H1 (cell line): ENCODE data around the gene NANP. TPM values are rescaled to one million over a fixed set of nuclear protein-coding genes. Genes with fewer than 3 reads are reported as not detected.
A peak's percentile ranks its signal among the peaks of the same experiment; 100 is the strongest.

Source experiments
- CHD2 ChIP-seq: IDR thresholded peaks from 2 replicates; pipeline ENCODE4 v1.6.1; 2012; ENCODE audit warnings: low read length, improper control_type of control experiment
- CTBP2 ChIP-seq: IDR thresholded peaks from 2 replicates; pipeline ENCODE4 v1.7.0; 2011; ENCODE audit warnings: borderline replicate concordance, mild to moderate bottlenecking, moderate library complexity, mixed read lengths, low read length; ENCODE audit not compliant: insufficient read depth, insufficient read length
- PHF8 ChIP-seq: fragments of 200-600 bp; sonication (generic); conservative IDR thresholded peaks from 2 replicates; pipeline ENCODE4 v1.7.1; 2012; ENCODE audit warnings: low read depth, mild to moderate bottlenecking, inconsistent platforms, low read length, moderate library complexity
- POU5F1 ChIP-seq: IDR thresholded peaks from 2 replicates; pipeline ENCODE4 v1.6.1; 2011; ENCODE audit warnings: low read depth, mild to moderate bottlenecking, low read length, moderate library complexity
- RBBP5 ChIP-seq: IDR thresholded peaks from 2 replicates; pipeline ENCODE4 v1.7.1; 2012; ENCODE audit warnings: low read depth, mild to moderate bottlenecking, inconsistent platforms, low read length, moderate library complexity, borderline replicate concordance
- SIN3A ChIP-seq, 2 experiments: IDR thresholded peaks in 1 of 2; conservative IDR thresholded peaks in 1 of 2; 2 replicates each; pipeline ENCODE4 v1.6.1; 2011 to 2012; ENCODE audit warnings: low read length in 2 of 2, improper control_type of control experiment in 1 of 2, low read depth in 1 of 2, mild to moderate bottlenecking in 1 of 2
- SUZ12 ChIP-seq: fragments of 200-600 bp; sonication (generic); IDR thresholded peaks from 2 replicates; pipeline ENCODE4 v1.6.1; 2012; ENCODE audit warnings: mild to moderate bottlenecking, inconsistent platforms, low read length, moderate library complexity, mixed read lengths
- USF2 ChIP-seq: IDR thresholded peaks from 2 replicates; pipeline ENCODE4 v1.6.1; 2011; ENCODE audit warnings: low read length, improper control_type of control experiment
- polyA plus RNA-seq, 7 experiments: library from polyadenylated mRNA; depleted of rRNA in 3 of 7; stranded (reverse) in 5 of 7; unstranded in 2 of 7; fragments of >200 nt in 5 of 7; fragments of 200-250 nt in 2 of 7; gene quantifications; 1 replicate in 5 of 7; 2 replicates in 1 of 7; 4 replicates in 1 of 7; pipeline versions ENCODE4 v1.2.1 to v1.2.3, GENCODE V29; 2011 to 2013; ENCODE audit warnings: missing spikeins in 2 of 7, mixed read lengths in 2 of 7
- total RNA-seq: library from RNA; stranded (reverse); fragmentation: NEBNext Ultra II Directional; extraction: Animal tissue kit (Norgen Biotek cat#: 25700); gene quantifications from 2 replicates; pipeline ENCODE4 v1.2.1, GENCODE V29; 2021
- TF ChIP-seq, protein P1 (sequence below): fragments of 300-600 bp; sonication (generic); IDR thresholded peaks from 2 replicates; pipeline ENCODE4 v1.7.1; 2012; ENCODE audit warnings: low read length, moderate library complexity, mild to moderate bottlenecking, inconsistent platforms; ENCODE audit not compliant: insufficient replicate concordance

Gene NANP
- total and polyA plus RNA-seq, 2 of the 8 experiments (the other 6 are each of a cell fraction or from before 2014, with no cell fraction given) = 3.8 to 6.2 TPM

GRCh38 chr20:25623225-25623735, 534 bp downstream of the NANP start (continued):
- TF ChIP-seq SIN3A (conservative IDR thresholded peaks at IDR 0.05 in 1 of 2, IDR thresholded peaks at IDR 0.05 in 1 of 2; ENCODE audit: low read depth in 1 of 2, low read length in 2 of 2) = no peak
- TF ChIP-seq POU5F1 = no peak
- no peak for TF ChIP-seq RBBP5
- no peak for TF ChIP-seq USF2
- TF ChIP-seq, protein P1, sequence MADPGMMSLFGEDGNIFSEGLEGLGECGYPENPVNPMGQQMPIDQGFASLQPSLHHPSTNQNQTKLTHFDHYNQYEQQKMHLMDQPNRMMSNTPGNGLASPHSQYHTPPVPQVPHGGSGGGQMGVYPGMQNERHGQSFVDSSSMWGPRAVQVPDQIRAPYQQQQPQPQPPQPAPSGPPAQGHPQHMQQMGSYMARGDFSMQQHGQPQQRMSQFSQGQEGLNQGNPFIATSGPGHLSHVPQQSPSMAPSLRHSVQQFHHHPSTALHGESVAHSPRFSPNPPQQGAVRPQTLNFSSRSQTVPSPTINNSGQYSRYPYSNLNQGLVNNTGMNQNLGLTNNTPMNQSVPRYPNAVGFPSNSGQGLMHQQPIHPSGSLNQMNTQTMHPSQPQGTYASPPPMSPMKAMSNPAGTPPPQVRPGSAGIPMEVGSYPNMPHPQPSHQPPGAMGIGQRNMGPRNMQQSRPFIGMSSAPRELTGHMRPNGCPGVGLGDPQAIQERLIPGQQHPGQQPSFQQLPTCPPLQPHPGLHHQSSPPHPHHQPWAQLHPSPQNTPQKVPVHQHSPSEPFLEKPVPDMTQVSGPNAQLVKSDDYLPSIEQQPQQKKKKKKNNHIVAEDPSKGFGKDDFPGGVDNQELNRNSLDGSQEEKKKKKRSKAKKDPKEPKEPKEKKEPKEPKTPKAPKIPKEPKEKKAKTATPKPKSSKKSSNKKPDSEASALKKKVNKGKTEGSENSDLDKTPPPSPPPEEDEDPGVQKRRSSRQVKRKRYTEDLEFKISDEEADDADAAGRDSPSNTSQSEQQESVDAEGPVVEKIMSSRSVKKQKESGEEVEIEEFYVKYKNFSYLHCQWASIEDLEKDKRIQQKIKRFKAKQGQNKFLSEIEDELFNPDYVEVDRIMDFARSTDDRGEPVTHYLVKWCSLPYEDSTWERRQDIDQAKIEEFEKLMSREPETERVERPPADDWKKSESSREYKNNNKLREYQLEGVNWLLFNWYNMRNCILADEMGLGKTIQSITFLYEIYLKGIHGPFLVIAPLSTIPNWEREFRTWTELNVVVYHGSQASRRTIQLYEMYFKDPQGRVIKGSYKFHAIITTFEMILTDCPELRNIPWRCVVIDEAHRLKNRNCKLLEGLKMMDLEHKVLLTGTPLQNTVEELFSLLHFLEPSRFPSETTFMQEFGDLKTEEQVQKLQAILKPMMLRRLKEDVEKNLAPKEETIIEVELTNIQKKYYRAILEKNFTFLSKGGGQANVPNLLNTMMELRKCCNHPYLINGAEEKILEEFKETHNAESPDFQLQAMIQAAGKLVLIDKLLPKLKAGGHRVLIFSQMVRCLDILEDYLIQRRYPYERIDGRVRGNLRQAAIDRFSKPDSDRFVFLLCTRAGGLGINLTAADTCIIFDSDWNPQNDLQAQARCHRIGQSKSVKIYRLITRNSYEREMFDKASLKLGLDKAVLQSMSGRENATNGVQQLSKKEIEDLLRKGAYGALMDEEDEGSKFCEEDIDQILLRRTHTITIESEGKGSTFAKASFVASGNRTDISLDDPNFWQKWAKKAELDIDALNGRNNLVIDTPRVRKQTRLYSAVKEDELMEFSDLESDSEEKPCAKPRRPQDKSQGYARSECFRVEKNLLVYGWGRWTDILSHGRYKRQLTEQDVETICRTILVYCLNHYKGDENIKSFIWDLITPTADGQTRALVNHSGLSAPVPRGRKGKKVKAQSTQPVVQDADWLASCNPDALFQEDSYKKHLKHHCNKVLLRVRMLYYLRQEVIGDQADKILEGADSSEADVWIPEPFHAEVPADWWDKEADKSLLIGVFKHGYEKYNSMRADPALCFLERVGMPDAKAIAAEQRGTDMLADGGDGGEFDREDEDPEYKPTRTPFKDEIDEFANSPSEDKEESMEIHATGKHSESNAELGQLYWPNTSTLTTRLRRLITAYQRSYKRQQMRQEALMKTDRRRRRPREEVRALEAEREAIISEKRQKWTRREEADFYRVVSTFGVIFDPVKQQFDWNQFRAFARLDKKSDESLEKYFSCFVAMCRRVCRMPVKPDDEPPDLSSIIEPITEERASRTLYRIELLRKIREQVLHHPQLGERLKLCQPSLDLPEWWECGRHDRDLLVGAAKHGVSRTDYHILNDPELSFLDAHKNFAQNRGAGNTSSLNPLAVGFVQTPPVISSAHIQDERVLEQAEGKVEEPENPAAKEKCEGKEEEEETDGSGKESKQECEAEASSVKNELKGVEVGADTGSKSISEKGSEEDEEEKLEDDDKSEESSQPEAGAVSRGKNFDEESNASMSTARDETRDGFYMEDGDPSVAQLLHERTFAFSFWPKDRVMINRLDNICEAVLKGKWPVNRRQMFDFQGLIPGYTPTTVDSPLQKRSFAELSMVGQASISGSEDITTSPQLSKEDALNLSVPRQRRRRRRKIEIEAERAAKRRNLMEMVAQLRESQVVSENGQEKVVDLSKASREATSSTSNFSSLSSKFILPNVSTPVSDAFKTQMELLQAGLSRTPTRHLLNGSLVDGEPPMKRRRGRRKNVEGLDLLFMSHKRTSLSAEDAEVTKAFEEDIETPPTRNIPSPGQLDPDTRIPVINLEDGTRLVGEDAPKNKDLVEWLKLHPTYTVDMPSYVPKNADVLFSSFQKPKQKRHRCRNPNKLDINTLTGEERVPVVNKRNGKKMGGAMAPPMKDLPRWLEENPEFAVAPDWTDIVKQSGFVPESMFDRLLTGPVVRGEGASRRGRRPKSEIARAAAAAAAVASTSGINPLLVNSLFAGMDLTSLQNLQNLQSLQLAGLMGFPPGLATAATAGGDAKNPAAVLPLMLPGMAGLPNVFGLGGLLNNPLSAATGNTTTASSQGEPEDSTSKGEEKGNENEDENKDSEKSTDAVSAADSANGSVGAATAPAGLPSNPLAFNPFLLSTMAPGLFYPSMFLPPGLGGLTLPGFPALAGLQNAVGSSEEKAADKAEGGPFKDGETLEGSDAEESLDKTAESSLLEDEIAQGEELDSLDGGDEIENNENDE = no peak
- no peak for TF ChIP-seq PHF8
- TF ChIP-seq SUZ12 = peak; percentile 41; the same call in 1 of the 2 replicates
- no peak for TF ChIP-seq CHD2
- TF ChIP-seq CTBP2 = no peak
